Activated naive CD4-positive, alpha-beta T cell treated with anti-CD3 and anti-CD28 coated beads, Interleukin-2, amount 50 U/mL, for 72 hours (primary cell): ENCODE measurements around the gene SLC66A2. TPM values are rescaled to one million over a fixed set of nuclear protein-coding genes. Genes with fewer than 3 reads are reported as not detected.

ENCODE experiments used
- ATAC-seq, 2 donors: fragments of 150-1000 bp; cut with Tn5 transposase; 2 replicates each; pipeline ENCODE4 v1.10.0; 2021; ENCODE audit warnings: mild to moderate bottlenecking in 2 of 2, moderate library complexity in 2 of 2
- DNase-seq, 2 donors: peaks; one replicate each; pipeline ENCODE4 v3.0.0; 2021 to 2022; ENCODE audit warnings: low spot score in 2 of 2
- H3K27ac Mint-ChIP-seq, 2 donors: one replicate each; pipeline ENCODE4 v1.8.0; 2022; ENCODE audit warnings: mild to moderate bottlenecking in 2 of 2, mixed read lengths in 2 of 2
- H3K36me3 Mint-ChIP-seq, 2 donors: one replicate each; pipeline ENCODE4 v1.8.0; 2022; ENCODE audit warnings: mixed read lengths in 2 of 2
- H3K9me3 Mint-ChIP-seq, 2 donors: one replicate each; pipeline ENCODE4 v1.8.0; 2022; ENCODE audit warnings: mixed read lengths in 2 of 2
- total RNA-seq, 2 donors: library from RNA; stranded (reverse); gene quantifications; one replicate each; pipeline ENCODE4 v1.2.3, GENCODE V29; 2022

SLC66A2 gene
- total RNA-seq, 2 donors from 2014 or later = 15.6 to 40.0 TPM

- Mint-ChIP-seq H3K9me3 (no peaks in the 10 kb centered on the region), H3K36me3 (no peaks in the 10 kb centered on the region), H3K27ac (peak overlapping the region in 1 of 2 donors; percentile 1)
- ATAC-seq = no peak
- peak in 1 of 2 donors; percentile 43 for DNase-seq
These were observed 74.0 kb downstream of the SLC66A2 start for GRCh38 chr18:79877163-79878091.

GRCh38 chr18:79876497-79876896, 75.0 kb downstream of the SLC66A2 start:
- no peaks in the 10 kb centered on the region for H3K9me3 Mint-ChIP-seq
- no peak for DNase-seq
- H3K27ac Mint-ChIP-seq = no peak overlapping the region
- ATAC-seq = no peak
- H3K36me3 Mint-ChIP-seq = no peaks in the 10 kb centered on the region

GRCh38 chr18:79875931-79876461, 75.5 kb downstream of the SLC66A2 start:
- Mint-ChIP-seq H3K36me3 (no peaks in the 10 kb centered on the region), H3K27ac (no peak overlapping the region), H3K9me3 (no peaks in the 10 kb centered on the region)
- DNase-seq = no peak
- no peak for ATAC-seq

- DNase-seq (no peak), ATAC-seq (no peak)
- Mint-ChIP-seq H3K36me3 (no peaks in the 10 kb centered on the region), H3K9me3 (no peaks in the 10 kb centered on the region), H3K27ac (no peak overlapping the region)
These were observed 75.9 kb downstream of the SLC66A2 start for GRCh38 chr18:79875531-79875919.

DNA sequence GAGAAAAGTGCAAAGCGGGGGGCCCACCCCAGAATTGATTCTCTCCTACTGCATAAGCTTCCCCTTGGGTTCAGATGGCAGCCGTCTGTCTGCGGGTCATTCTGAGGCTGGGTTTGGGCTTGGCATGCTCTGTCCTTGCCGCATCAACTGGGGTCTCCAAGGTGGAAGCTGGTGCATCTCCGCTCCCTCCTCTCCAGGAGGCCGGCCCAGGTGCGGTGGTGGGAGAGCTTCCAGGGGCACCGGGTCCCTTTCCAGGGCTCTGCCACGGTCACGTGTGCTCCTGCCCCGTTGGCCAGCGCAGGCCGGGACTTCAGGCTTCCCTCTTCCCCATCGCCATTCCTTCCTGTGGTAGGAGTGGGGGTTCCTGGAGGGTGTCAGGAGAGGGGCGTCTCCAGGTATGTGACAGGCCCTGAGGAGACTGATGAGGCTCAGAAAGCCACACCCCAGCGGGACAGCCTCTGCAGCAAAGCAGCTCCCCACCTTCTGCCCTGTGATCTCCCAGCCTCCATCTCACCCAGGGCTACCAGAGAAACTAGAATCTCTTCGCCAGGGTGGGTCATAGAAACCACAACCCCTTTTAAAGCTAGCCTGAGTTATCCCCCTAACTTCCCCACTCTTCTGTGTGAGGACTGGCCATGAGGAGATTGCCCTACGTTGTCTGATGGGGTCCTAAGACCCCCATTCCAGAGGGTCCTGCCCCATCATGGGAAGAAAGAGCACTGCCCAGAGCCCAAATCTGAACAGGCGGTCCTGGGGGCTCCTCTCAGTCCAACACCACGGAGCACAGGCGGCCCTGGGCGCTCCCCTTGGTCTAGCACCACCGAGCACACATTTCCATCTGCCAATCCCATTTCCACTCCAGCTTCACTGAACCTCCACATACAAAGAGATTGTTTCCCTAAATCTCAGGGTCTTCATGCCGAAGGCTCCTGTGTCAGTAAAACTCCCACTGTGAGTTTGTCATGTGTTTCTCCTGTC, 76.6 kb downstream of the SLC66A2 start:
- Mint-ChIP-seq H3K27ac (no peak overlapping the region), H3K36me3 (no peaks in the 10 kb centered on the region), H3K9me3 (no peaks in the 10 kb centered on the region)
- DNase-seq (no peak), ATAC-seq (no peak)

- ATAC-seq (no peak), DNase-seq (no peak)
- Mint-ChIP-seq H3K9me3 (no peaks in the 10 kb centered on the region), H3K36me3 (no peaks in the 10 kb centered on the region), H3K27ac (no peak overlapping the region)
These were observed 77.9 kb downstream of the SLC66A2 start for GRCh38 chr18:79873449-79874110.

GRCh38 chr18:79872527-79873444, 78.7 kb downstream of the SLC66A2 start:
- Mint-ChIP-seq H3K27ac (no peak overlapping the region), H3K36me3 (no peaks in the 10 kb centered on the region), H3K9me3 (no peaks in the 10 kb centered on the region)
- no peak for DNase-seq
- ATAC-seq = no peak

GRCh38 chr18:79871481-79872091, 79.9 kb downstream of the SLC66A2 start:
- H3K36me3 Mint-ChIP-seq = no peaks in the 10 kb centered on the region
- no peaks in the 10 kb centered on the region for H3K9me3 Mint-ChIP-seq
- ATAC-seq = no peak
- no peak overlapping the region for H3K27ac Mint-ChIP-seq
- DNase-seq = no peak

- ATAC-seq (no peak), DNase-seq (no peak)
- no peak overlapping the region for H3K27ac Mint-ChIP-seq
- no peaks in the 10 kb centered on the region for H3K9me3 Mint-ChIP-seq
- H3K36me3 Mint-ChIP-seq = no peaks in the 10 kb centered on the region
These were observed 80.4 kb downstream of the SLC66A2 start for GRCh38 chr18:79871026-79871390.

DNA sequence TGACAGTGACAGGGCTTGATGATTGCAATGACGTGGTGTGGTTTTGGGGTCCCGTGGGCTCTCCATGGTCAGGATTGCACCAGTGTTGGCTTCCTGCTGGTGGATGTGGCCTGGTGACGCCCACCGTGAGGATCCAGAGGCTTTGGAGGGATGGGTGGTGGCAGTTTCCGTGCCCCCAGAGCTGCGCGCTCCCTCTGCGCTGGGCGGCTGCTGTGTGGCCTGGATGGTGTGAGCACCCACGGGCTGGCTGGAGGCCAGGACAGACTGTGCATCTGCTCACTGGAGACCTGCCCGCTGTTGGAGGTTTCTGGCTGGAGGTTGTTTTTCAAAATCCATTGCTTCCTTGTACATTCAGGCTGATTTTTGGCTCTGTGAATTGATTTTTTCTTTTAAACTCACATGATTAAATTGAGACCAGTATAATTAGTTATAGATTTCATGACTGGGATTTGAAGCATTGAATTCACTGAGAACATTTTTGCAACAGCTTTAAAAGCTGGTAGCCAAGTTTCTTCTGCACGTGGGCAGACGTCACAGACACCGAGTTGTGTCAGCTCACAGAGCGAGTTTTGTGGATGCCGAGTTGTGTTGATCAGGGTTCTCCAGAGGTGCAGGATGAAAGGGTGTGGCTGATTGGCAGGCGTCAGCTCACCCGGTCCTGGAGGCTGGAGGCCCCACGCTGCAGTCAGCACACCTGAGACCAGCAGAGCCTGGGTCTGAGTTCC, 81.0 kb downstream of the SLC66A2 start:
- Mint-ChIP-seq H3K27ac (no peak overlapping the region), H3K9me3 (no peaks in the 10 kb centered on the region), H3K36me3 (no peaks in the 10 kb centered on the region)
- no peak for ATAC-seq
- DNase-seq = no peak

GRCh38 chr18:79869591-79870300, 81.7 kb downstream of the SLC66A2 start:
- Mint-ChIP-seq H3K27ac (no peak overlapping the region), H3K9me3 (no peaks in the 10 kb centered on the region), H3K36me3 (no peaks in the 10 kb centered on the region)
- DNase-seq (no peak), ATAC-seq (no peak)

DNA sequence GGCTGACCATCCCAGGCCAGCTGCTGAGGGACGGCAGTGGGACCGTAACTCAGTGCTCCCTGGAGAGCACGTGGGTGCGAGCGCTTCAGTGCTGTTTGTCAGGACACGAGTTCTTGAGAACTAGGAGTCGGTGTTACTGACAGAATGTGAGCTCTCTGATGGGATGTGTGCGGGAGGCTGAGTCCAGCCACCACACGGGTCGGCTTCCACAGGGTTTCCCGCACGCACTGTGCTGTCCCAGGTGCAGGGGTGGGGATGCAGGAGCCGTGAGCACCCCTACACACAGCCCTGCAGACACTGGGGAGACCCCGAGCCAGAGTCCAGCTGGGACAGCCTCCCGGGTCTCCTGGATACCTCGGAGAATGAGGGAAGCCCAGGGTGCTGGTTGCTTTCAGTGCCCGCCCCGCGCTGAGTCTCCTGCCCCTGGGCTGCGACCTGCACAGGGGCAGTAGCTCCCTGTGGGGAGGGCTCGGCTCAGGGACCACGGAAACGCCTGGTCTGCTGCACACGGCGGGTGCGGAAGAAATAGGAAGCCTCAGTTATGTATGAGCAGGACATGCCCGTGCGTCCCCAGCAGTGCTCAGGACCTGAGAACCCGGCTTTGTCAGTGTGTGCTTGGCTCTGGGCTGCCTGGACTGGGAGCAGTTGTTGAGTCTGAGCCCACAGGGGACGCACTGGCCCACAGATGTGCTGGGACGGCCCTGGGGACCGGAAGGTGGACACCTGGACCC, 82.5 kb downstream of the SLC66A2 start:
- Mint-ChIP-seq H3K27ac (no peak overlapping the region), H3K9me3 (no peaks in the 10 kb centered on the region), H3K36me3 (no peaks in the 10 kb centered on the region)
- DNase-seq (no peak), ATAC-seq (no peak)

GRCh38 chr18:79868168-79868784, 83.2 kb downstream of the SLC66A2 start:
- no peak for DNase-seq
- Mint-ChIP-seq H3K9me3 (no peaks in the 10 kb centered on the region), H3K36me3 (no peaks in the 10 kb centered on the region), H3K27ac (no peak overlapping the region)
- no peak for ATAC-seq
